Choroid plexus epithelial cell (primary cell): ENCODE data around the gene PGR.
A peak's percentile ranks its signal among the peaks of the same experiment; 100 is the strongest.

ENCODE experiments used
- DNase-seq: peaks from one replicate; pipeline ENCODE4 v3.0.0-alpha.2; 2010; ENCODE audit warnings: low read depth
- H3K4me3 ChIP-seq: 2 replicates; pipeline ENCODE4 v1.5.1; 2011; ENCODE audit warnings: low read depth, mild to moderate bottlenecking, control low read depth, low read length, moderate library complexity
- TF ChIP-seq, protein P1 (sequence below): conservative IDR thresholded peaks from 2 replicates; pipeline ENCODE4 v1.5.1; 2011; ENCODE audit warnings: low read depth, mild to moderate bottlenecking, control low read depth, inconsistent platforms, low read length, moderate library complexity

Gene PGR

DNA sequence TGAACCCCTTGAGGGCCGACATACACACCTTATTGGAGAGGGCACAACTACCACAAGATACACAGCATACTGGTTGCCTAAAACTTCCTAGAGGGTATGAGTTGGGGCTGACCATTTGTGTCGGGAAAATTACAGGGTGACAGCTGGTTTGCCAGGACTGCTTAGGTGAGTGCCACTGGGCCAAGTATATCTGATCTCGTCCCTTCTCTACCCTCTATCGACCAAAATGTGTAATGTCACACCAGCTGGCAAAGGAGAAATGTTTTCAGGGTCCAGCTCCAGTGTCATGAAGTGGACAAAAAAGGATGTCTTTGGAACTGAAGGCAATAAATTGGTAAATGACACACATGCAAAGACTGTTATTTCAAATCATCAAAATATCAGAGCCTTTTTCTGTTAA lies 126.1 kb downstream of the PGR start:
- DNase-seq, result no peak
- no peak overlapping the region for H3K4me3 ChIP-seq
- TF ChIP-seq, protein P1, sequence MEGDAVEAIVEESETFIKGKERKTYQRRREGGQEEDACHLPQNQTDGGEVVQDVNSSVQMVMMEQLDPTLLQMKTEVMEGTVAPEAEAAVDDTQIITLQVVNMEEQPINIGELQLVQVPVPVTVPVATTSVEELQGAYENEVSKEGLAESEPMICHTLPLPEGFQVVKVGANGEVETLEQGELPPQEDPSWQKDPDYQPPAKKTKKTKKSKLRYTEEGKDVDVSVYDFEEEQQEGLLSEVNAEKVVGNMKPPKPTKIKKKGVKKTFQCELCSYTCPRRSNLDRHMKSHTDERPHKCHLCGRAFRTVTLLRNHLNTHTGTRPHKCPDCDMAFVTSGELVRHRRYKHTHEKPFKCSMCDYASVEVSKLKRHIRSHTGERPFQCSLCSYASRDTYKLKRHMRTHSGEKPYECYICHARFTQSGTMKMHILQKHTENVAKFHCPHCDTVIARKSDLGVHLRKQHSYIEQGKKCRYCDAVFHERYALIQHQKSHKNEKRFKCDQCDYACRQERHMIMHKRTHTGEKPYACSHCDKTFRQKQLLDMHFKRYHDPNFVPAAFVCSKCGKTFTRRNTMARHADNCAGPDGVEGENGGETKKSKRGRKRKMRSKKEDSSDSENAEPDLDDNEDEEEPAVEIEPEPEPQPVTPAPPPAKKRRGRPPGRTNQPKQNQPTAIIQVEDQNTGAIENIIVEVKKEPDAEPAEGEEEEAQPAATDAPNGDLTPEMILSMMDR, result peak; percentile 4

DNA sequence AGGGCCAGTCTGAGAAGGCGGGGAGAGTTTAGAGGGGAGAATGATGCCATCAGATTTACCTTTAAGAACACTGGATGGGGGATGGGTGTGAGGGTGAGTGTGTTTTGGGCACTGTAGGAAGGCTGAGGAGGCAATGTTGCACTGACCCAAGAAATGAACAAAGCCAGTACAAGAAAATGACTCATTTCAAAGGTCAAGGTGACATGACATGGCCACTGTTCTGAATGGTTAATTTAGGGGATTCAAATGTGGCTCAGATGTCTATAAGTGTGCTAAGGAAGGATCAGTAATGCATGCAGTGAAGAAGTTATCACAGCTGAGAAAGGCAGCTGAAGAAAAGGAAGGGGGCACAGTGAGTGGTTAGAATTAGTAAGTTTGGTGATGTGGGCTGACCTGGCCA lies 129.9 kb downstream of the PGR start:
- H3K4me3 ChIP-seq, result no peak overlapping the region
- TF ChIP-seq, protein P1, result no peak

DNA sequence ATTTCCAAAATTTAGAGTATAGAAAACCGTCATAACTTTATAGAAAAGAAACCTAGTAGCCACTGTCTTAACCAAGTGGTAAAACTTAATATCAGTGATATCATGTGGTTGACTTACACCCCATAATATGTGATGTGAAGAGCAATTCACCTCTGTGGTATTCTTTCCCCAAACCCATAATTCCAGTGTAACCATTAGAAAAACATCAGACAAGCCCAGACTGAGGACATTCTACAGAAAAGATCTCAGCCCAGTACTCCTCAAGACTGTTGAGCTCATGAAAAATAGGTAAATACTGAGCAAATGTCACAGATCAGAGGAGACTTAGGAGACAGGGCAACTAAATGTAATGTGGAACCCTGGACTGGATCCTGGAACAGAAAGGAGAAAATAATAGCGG lies 134.6 kb downstream of the PGR start:
- no peak for DNase-seq
- no peak overlapping the region for H3K4me3 ChIP-seq
- TF ChIP-seq, protein P1, result no peak

More for the DNA sequence above, 129.9 kb downstream of the PGR start:
- DNase-seq, result no peak

DNA sequence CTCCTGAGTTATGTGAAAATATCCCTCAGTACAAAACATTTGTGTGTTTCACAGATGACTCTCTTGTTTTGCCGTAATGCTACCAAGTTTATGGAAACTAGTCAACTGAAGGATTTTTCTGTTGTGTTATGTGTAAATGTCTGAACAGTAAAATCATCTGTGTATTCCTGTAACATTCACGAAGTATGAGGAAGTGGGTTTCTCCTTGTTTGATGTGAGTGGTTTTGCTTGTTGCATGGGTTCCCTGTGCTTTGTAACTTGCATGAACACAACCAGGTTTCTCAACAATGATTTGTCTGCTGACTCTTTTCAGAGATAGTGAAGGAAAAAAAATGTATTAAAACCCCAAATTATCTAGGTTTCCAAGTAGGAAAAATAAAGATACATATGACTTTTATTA lies 138.1 kb downstream of the PGR start:
- peak; percentile 39 for DNase-seq
- H3K4me3 ChIP-seq, result no peak overlapping the region
- TF ChIP-seq, protein P1, result no peak

DNA sequence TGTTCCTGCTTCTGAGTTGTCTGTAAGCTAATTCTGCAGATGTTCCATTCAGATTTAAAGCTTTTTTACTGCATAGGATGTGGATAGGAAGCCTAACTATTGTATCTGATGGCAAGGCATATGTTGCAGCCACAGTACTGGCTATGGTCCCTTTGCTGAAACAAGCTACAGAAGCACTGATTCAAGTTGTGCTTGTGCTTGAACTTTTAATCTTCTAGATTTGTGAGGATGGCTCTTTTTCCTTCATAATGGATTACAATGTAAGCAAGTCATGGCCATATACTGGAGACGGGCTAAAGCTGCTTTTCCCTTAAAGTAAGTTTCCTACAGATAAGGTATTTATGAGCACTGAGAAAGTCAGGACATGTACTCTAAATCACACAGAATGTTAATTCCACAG lies 138.7 kb downstream of the PGR start:
- TF ChIP-seq, protein P1, result no peak
- H3K4me3 ChIP-seq, result no peak overlapping the region
- no peak for DNase-seq

DNA sequence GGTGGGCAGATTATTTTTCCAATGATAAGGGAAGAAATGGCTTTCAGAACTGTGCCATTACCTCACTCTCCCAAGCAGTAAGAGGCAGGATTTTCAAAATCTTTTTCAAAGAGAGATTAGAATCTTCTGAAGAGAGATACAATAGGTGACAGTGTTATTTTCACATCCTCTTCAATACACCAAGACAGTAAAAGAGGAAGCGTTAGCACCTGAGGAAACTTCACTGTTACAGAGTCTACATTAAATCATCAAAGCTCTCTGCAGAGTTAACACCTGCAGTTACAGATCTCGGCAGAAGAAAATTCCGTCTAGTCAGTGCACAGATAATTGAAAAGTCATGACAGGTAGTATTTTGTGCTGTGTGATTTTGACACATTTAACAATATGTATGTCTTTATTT lies 144.9 kb downstream of the PGR start:
- TF ChIP-seq, protein P1, result no peak
- DNase-seq, result no peak
- no peak overlapping the region for H3K4me3 ChIP-seq

DNA sequence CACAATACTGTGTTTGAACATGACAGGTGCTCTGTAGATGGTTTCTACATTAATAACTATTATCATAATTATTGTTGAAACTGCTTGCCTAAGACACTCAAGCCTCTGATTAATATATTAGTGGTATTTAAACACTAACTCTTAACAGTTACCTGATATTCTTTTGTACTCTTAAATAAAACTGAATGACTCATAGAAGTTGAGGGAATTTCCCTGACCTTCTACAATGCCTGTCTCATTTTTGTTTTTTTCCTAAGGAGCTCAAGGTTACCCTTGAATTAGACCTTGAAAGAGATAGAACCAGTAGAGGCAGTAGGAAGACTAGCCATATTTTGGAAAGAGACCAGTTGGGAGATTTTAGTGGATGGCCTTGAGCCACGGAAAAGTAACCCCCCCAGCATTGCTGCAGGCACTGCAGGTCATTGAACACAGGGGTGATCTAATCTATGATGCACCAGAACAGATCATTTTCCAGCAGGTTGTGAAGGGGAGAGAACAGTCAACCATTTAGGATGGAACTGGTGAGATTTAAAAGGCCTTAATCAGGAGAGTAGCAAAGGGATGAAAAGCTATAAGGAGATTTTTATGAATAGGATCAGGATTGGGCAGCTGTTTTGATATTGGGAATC lies 148.3 kb downstream of the PGR start:
- TF ChIP-seq, protein P1, result no peak
- no peak for DNase-seq
- no peak overlapping the region for H3K4me3 ChIP-seq
